HG02588 (cell line): ENCODE data around the gene GPSM1.
"Not testable (repeated sequence)": the region's sequence is repeated elsewhere in the genome, so short reads cannot be mapped to it uniquely, and the experiment has no call there.

Experiments used
- ATAC-seq: cut with Tn5 transposase; IDR thresholded peaks from one replicate; pipeline ENCODE4 v1.9.1; 2021; ENCODE audit warnings: mild to moderate bottlenecking, moderate library complexity; ENCODE audit not compliant: unreplicated experiment

GPSM1 gene

DNA sequence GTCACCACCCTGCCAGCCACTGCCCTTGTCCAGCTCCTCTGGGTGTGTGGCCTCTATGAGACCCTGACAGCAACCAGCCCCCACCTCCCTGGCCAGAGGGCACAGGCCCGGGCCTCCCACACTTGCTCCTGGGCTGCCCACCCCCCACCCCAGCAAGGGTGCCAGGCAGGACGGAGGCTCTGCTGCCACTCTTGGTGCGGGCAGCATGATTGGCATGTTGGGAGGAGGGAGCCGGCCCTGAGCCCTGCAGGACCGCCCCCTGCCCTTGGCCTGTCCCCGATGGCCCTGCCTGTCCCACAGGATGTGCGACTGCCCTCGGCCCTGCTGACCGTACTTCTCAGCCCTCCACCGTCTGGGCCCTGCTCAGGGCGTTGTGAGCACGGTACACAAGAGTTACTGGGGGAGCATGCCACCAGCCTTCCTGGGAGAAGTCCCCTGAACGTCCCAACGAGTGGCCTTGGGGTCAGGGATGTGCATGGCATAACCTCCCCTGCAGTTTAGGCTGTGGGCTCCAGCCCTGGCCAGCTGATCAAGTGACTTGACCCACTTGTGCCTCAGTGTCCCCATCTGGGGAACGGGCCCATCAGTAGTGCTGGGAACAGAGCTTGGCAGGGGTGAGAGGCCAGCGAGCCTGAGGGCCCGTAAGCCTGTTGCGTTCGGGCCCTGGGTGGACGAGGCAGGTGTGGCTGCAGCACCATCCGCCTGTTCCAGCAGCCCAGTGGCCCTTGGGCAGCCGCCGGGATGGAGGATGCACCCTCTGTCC is 16.0 kb downstream of the GPSM1 start:
- ATAC-seq, result no peak

DNA sequence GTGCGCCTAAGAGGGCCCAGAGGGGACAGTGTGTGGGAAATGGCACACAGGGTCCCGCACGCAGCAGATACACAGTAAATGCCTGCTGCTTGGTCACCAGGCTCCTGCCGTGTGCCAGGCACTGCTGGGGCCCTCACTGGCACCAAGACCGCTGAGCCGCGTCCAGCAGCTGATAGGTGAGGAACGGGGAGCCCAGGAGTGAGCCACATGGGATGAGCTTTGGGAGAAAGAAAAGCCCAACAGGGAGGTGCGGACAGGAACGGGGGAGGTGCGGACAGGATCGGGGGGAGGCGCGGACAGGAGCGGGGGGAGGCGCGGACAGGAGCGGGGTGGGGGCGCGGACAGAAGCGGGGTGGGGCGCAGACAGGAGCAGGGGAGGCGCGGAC is 16.5 kb downstream of the GPSM1 start:
- ATAC-seq, result no peak

- no peak for ATAC-seq
Observed at GRCh38 chr9:136344544-136345280, 17.4 kb downstream of the GPSM1 start.

GRCh38 chr9:136345281-136346156 is 18.2 kb downstream of the GPSM1 start:
- no peak for ATAC-seq

DNA sequence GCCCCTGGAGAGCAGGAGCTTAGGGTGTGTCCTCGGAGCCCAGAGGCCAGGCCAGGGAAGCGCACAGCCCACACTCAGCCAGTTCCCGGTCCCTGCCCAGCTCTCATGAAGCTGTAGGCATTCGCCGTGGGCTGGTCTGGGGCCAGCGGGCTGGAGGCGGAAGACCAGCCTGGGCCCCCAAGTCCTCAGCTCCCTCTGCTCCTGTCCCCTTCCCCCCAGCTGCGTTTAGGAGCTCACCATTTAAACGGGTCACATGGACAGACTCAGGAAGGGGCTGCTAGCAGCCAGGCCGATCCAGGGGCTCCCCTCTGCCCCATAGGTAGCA is 18.8 kb downstream of the GPSM1 start:
- ATAC-seq, result no peak

DNA sequence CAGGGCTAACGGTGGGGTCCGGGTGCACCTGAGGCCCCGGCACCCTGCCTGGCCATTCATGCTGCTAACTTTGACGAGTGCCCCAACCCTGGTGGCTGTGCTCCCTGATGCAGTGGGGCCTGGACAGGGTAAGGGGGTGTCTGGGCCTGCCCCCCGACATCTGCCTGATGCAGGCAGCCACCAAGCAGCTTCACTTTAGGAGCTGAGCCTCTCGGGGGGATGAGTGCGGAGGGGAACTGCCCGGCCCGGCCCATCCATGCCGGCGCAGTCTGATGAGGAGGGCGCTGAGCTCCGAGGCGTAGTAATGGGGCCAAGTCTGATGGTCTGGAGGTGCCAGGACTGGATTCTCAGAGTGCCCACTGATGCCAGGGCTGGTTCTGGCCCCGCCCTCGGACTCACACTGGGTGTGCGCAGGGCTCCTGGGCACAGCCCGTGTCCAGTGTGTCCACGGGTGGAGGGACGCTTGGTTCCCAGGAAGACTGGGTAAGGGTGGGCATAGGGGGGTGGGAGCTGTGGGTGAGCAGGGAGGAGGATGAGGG is 19.7 kb downstream of the GPSM1 start:
- no peak for ATAC-seq

- no peak for ATAC-seq
Observed at GRCh38 chr9:136347472-136348256, 20.3 kb downstream of the GPSM1 start.

GRCh38 chr9:136348691-136349090 is 21.4 kb downstream of the GPSM1 start:
- no peak for ATAC-seq

DNA sequence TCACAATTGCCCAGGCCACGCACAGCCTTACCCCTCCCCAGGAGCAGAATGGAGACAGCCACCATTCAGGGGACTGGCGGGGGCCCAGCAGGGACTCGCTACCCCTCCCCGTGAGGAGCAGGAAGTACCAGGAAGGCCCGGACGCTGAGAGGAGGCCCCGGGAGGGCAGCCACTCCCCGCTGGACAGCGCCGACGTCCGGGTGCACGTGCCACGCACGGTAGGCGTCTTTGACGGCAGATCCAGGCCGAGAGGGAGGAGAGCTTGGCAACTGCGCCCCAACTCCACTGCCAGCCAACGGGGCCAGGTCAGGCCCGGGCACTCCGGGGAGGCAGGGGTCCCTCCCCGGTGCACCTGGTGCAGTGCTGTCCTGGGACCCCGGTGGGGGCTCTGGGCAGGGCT is 22.2 kb downstream of the GPSM1 start:
- no peak for ATAC-seq

GRCh38 chr9:136351252-136351800 is 24.0 kb downstream of the GPSM1 start:
- no peak for ATAC-seq

DNA sequence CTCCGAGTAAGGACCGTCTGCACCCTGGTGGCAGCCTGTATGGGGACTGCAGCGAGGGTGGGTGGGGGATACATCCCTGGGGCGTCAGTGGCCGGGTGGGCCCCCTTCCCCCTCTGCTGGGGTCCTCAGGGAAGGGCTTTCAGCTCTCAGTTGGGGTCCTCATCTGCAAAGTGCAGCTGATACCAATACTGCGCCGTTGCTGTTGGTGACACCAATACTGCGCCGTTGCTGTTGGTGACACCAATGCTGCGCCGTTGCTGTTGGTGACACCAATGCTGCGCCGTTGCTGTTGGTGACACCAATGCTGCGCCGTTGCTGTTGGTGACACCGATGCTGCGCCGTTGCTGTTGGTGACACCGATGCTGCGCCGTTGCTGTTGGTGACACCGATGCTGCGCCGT is 24.5 kb downstream of the GPSM1 start:
- ATAC-seq, result not testable (repeated sequence)

DNA sequence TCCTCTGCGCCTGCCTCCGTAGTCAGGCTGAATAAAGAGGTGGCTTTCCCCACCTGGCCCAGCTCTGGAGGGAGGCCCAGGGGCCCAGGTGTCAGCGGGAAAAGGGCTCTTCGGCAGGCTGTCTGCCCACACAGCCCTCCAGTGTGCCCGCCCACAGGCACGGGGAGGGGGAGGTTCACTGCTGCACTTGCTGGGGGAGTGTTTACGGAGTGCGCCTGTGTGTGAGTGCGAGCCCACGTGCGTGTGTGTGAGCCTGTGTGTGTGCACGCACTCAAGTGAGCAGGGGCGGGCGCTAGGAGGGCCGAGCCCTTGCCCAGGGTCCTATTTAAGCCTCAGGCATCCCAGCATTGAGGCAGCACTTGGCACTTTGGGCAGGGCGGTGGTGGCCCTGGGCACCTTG is 25.3 kb downstream of the GPSM1 start:
- no peak for ATAC-seq

DNA sequence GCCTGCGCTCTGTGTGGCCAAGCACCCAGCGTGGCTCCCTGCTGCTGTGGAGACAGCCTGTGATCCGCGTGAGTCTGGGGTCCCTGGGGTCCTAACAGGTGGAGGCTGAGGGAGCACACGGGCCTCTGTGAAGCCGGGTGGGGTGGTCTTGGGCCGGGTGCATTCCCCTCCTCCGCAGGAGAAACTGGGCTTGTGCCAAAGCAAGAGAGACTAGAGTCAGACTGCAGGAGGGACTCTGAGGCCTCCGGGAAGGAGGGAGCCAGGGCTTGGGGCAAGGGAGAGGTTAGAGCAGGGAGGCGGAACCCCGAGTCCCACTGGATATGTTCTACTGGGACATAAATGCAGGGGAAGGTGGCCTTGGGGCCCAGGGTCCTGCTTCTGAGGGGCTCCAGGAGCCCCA is 25.7 kb downstream of the GPSM1 start:
- ATAC-seq, result no peak

DNA sequence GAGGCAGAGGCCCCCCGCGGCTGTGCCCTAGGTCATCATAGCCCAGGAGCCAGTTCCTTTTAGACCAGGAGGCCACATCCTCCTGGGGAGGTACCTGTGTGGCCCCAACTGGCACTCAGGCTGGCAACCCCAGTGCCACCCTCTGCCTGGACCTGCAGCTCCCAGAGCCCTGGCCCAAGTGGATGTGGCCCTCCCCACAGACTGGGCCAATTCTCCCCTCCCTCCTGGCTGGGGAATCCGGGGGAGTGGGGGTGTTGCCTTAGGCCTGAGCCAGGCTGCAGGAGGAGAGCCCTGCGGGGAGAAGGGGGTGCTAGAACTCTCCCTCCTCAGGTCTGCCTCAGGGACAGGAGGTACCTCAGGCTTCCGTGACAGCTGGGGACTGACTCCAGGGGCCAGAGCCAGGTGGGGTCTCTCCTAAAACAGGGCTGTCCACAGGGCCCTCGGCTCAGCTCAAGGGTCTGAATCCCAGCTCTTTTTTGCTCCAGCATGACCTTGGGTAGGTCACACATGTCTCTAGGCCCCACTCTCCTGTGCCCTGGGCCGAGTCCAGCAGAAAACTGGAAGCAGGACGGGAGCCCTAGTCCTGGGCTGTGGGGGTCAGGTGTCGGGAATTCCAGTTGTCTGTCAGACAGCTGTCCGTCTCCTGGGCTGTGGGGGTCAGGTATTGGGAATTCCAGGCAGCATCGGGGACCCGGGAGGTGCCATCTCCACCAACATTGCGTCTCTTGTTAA is 26.6 kb downstream of the GPSM1 start:
- ATAC-seq, result no peak

- no peak for ATAC-seq
Observed at GRCh38 chr9:136354592-136355085, 27.3 kb downstream of the GPSM1 start.

DNA sequence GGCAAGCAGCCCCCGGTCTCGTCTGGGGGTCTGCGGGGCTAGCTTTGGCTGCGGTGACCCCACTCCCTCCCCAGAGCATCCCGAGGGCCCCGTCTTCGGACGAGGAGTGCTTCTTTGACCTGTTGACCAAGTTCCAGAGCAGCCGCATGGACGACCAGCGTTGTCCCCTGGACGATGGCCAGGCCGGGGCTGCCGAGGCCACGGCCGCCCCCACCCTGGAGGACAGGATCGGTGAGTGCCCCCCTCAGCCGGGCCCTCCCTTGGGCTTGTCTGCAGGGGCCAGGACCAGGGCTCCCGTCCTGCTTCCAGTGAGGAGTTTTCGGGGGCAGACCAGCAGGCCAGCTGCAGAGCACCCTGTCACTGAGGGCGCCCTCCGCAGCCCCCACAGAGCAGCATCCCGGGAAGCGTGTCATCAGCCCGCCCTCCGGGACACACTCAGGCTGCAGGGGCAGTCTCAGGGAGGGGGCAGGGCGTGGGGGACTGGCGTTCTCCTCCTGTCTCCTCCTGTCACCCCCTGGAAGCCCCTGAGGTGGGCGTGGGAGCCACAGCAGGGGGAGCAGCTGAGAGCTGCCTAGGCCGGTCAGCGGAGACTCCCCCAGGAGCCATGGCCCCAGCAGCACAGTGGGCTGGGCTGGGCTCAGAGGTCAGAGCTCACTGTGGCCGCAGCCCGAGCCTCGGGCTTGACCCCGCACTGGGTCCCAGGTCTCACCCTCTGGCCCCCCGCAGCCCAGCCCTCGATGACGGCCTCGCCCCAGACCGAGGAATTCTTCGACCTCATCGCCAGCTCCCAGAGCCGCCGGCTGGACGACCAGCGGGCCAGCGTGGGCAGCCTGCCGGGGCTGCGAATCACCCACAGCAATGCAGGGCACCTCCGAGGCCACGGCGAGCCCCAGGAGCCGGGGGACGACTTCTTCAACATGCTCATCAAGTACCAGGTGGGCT is 28.5 kb downstream of the GPSM1 start:
- no peak for ATAC-seq

GRCh38 chr9:136357202-136357725 is 29.9 kb downstream of the GPSM1 start:
- no peak for ATAC-seq

GRCh38 chr9:136358016-136358415 is 30.7 kb downstream of the GPSM1 start:
- no peak for ATAC-seq
